T47D (cell line): ENCODE measurements around the gene OOSP4B.
"Not testable (repeated sequence)": the region's sequence is repeated elsewhere in the genome, so short reads cannot be mapped to it uniquely, and the experiment has no call there.

Experiments used
- DNase-seq, 2 experiments: peaks; one replicate each; pipeline versions ENCODE4 v3.0.0 to v3.0.0-alpha.2; 2011 to 2012; ENCODE audit warnings: low read depth in 1 of 2, low spot score in 1 of 2
- JUND ChIP-seq: IDR thresholded peaks from 2 replicates; pipeline ENCODE4 v1.6.1; 2012; ENCODE audit warnings: low read depth
- in situ Hi-C: cut with HindIII; loops from 2 replicates; pipeline ENCODE4 v1.10.0; 2016; ENCODE audit warnings: low sequenced_read_pairs, low pct_unique_long_range_greater_than_20kb

Gene OOSP4B

GRCh38 chr11:60018058-60018457 lies 1.1 kb downstream of the OOSP4B start:
- TF ChIP-seq JUND: no peak
- no peak for DNase-seq
- in situ Hi-C loops: no loop called here

- in situ Hi-C loops, DNase-seq: not testable (repeated sequence)
Observed at GRCh38 chr11:60020376-60020775, 3.4 kb downstream of the OOSP4B start.

GRCh38 chr11:60029015-60029632 lies 12.1 kb downstream of the OOSP4B start:
- in situ Hi-C loops: no loop called here
- TF ChIP-seq JUND: no peak
- no peak for DNase-seq

GRCh38 chr11:60040109-60040508 lies 23.1 kb downstream of the OOSP4B start, which contains the start of gene OOSP2:
Gene OOSP2 (plus strand): TSS chr11:60040409. CDS start chr11:60040460, 51 bp downstream.
- DNase-seq: no peak
- in situ Hi-C loops: no loop called here

GRCh38 chr11:60050422-60050821 lies 33.4 kb downstream of the OOSP4B start:
- DNase-seq, in situ Hi-C loops: not testable (repeated sequence)

More at GRCh38 chr11:60040109-60040508, 23.1 kb downstream of the OOSP4B start, which contains the start of gene OOSP2:
- no peak for TF ChIP-seq JUND

GRCh38 chr11:60050839-60051238 lies 33.9 kb downstream of the OOSP4B start:
- in situ Hi-C loops, DNase-seq: not testable (repeated sequence)

GRCh38 chr11:60056349-60056969 lies 39.5 kb downstream of the OOSP4B start, which contains the start of gene MS4A3:
Gene MS4A3 (plus strand): TSS chr11:60056665. CDS start chr11:60061161, 4,496 bp downstream.
- no peak for DNase-seq
- no peak for TF ChIP-seq JUND
- in situ Hi-C loops: no loop called here

GRCh38 chr11:60059052-60059451 lies 42.1 kb downstream of the OOSP4B start:
- no peak for DNase-seq
- in situ Hi-C loops: no loop called here
- TF ChIP-seq JUND: no peak

GRCh38 chr11:60059521-60060240 lies 42.7 kb downstream of the OOSP4B start:
- in situ Hi-C loops: no loop called here
- TF ChIP-seq JUND: no peak
- DNase-seq: no peak

- no peak for TF ChIP-seq JUND
- in situ Hi-C loops: no loop called here
Observed at GRCh38 chr11:60064111-60064510, 47.1 kb downstream of the OOSP4B start.

GRCh38 chr11:60065801-60066200 lies 48.8 kb downstream of the OOSP4B start:
- in situ Hi-C loops: no loop called here
- TF ChIP-seq JUND: no peak
- DNase-seq: no peak

More at GRCh38 chr11:60064111-60064510, 47.1 kb downstream of the OOSP4B start:
- DNase-seq: no peak

- in situ Hi-C loops: no loop called here
- TF ChIP-seq JUND: no peak
- DNase-seq: no peak
Observed at GRCh38 chr11:60069450-60069849, 52.5 kb downstream of the OOSP4B start.

GRCh38 chr11:60071644-60072043 lies 54.7 kb downstream of the OOSP4B start:
- DNase-seq, in situ Hi-C loops: not testable (repeated sequence)
